Fibroblast of villous mesenchyme (primary cell): ENCODE results near the gene PTPRE. TPM values are rescaled to one million over a fixed set of nuclear protein-coding genes. Genes with fewer than 3 reads are reported as not detected.

Experiments
- DNase-seq: peaks from one replicate; pipeline ENCODE4 v3.0.0-alpha.2; 2010; ENCODE audit warnings: low read depth
- H3K4me3 ChIP-seq: 2 replicates; pipeline ENCODE4 v1.5.1; 2011; ENCODE audit warnings: low read depth, mild to moderate bottlenecking, low read length
- CTCF ChIP-seq: IDR thresholded peaks from 2 replicates; pipeline ENCODE4 v1.5.1; 2012; ENCODE audit warnings: low read depth, mild to moderate bottlenecking, low read length; ENCODE audit not compliant: insufficient read depth
- total RNA-seq: library from RNA; depleted of rRNA; stranded (reverse); fragments of >200 nt; gene quantifications from 2 replicates; pipeline ENCODE4 v1.2.3, GENCODE V29; 2012

Gene PTPRE
- total RNA-seq, 1 donor = 11.2 TPM

GRCh38 chr10:127871631-127872010 lies 35.3 kb upstream of the PTPRE start:
- TF ChIP-seq CTCF = no peak
- no peak for DNase-seq
- H3K4me3 ChIP-seq = no peak overlapping the region

- TF ChIP-seq CTCF = no peak
- DNase-seq = peak; percentile 36
- H3K4me3 ChIP-seq = no peak overlapping the region
Observed at GRCh38 chr10:127872011-127872761, 34.7 kb upstream of the PTPRE start.

- no peak overlapping the region for H3K4me3 ChIP-seq
- peak; percentile 17 for TF ChIP-seq CTCF
- DNase-seq = no peak
Observed at GRCh38 chr10:127872871-127873600, 33.9 kb upstream of the PTPRE start.

GRCh38 chr10:127873901-127874470 lies 32.9 kb upstream of the PTPRE start:
- no peak for TF ChIP-seq CTCF
- no peak overlapping the region for H3K4me3 ChIP-seq
- no peak for DNase-seq

DNA sequence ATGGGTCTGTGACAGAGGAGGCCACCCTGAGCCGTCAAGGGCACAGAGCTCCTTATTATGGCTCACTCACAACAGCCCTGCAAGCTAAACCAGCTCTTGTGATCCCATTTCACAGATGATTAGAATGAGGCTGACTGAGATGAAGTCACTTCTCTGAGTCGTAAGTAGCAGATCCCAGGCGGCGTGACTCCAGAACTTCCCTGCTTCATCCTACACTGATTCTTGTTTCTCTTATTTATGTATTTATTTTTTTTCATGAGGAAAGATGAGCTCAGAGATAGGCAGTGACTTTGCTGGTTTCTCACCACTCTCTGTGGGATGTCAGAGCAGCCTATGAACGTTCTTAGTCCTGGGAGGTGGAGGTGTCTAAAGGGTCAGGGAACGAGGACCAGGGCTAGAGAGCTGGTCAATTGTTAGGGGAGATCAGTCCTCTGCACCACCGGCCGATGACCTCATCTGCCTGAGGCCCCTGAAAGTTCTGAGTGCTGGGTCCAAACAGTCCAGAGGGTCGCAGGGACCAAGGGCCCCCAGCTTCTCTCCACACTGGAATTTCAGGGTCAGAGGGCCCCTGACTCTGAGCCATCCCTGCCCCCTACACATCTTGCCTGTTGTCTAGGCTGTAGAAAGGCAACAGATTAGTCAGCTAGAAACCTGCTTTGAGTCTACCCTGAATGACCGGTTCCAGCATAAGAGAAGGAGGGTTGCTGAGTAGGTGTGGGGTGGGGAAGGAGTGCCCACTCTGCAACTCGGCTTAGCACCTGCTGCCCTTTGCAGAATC lies 32.0 kb upstream of the PTPRE start:
- no peak for TF ChIP-seq CTCF

DNA sequence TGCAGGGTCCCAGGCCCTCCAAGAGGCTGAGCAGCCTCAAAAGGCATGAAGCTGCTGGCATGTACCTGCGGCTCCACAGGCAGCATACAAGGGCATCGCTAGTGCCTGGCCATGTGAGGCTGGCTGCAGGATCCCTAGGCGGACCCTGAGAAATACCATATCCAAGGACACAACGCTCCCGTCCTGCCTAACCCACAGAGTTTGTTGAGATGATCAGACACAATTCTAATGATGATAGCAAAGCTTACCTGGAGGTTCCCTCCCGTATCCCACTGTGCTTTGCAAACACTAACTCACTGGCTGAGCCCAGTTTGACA lies 31.5 kb upstream of the PTPRE start:
- H3K4me3 ChIP-seq = no peak overlapping the region
- TF ChIP-seq CTCF = no peak
- no peak for DNase-seq

More for the DNA sequence above, 32.0 kb upstream of the PTPRE start:
- no peak overlapping the region for H3K4me3 ChIP-seq
- DNase-seq = no peak
